GM18858 (cell line): ENCODE data around the gene PPFIA4.

Source experiments
- ATAC-seq: cut with Tn5 transposase; IDR thresholded peaks from one replicate; pipeline ENCODE4 v1.9.1; 2021; ENCODE audit not compliant: unreplicated experiment

Gene PPFIA4

GRCh38 chr1:203056012-203056411 lies 29.7 kb downstream of the PPFIA4 start:
- ATAC-seq: no peak

- ATAC-seq: no peak
These were observed 30.2 kb downstream of the PPFIA4 start for GRCh38 chr1:203056516-203056915.

- ATAC-seq: no peak
These were observed 31.8 kb downstream of the PPFIA4 start for GRCh38 chr1:203057911-203058675.

GRCh38 chr1:203058676-203058935 lies 32.3 kb downstream of the PPFIA4 start:
- ATAC-seq: no peak

GRCh38 chr1:203059485-203059884 lies 33.2 kb downstream of the PPFIA4 start:
- ATAC-seq: no peak

- ATAC-seq: no peak
These were observed 33.8 kb downstream of the PPFIA4 start for GRCh38 chr1:203060115-203060514.

GRCh38 chr1:203063287-203063686 lies 37.0 kb downstream of the PPFIA4 start:
- ATAC-seq: no peak

GRCh38 chr1:203065191-203065590 lies 38.9 kb downstream of the PPFIA4 start:
- no peak for ATAC-seq

- ATAC-seq: no peak
These were observed 39.7 kb downstream of the PPFIA4 start for GRCh38 chr1:203065986-203066385.

- no peak for ATAC-seq
These were observed 40.7 kb downstream of the PPFIA4 start for GRCh38 chr1:203066965-203067364.

GRCh38 chr1:203069030-203069747 lies 42.9 kb downstream of the PPFIA4 start:
- no peak for ATAC-seq

- ATAC-seq: no peak
These were observed 45.8 kb downstream of the PPFIA4 start for GRCh38 chr1:203072002-203072602.

- ATAC-seq: no peak
These were observed 46.6 kb downstream of the PPFIA4 start for GRCh38 chr1:203072911-203073310.

GRCh38 chr1:203073469-203073868 lies 47.2 kb downstream of the PPFIA4 start:
- ATAC-seq: no peak

GRCh38 chr1:203074610-203075009 lies 48.3 kb downstream of the PPFIA4 start:
- no peak for ATAC-seq

GRCh38 chr1:203075236-203076030 lies 49.1 kb downstream of the PPFIA4 start:
- ATAC-seq: no peak

GRCh38 chr1:203076031-203076511 lies 49.8 kb downstream of the PPFIA4 start:
- ATAC-seq: no peak

- ATAC-seq: no peak
These were observed 51.1 kb downstream of the PPFIA4 start for GRCh38 chr1:203077367-203077766.

- no peak for ATAC-seq
These were observed 51.7 kb downstream of the PPFIA4 start for GRCh38 chr1:203077956-203078355.

GRCh38 chr1:203078478-203078877 lies 52.2 kb downstream of the PPFIA4 start:
- ATAC-seq: no peak

GRCh38 chr1:203080456-203080855 lies 54.2 kb downstream of the PPFIA4 start:
- no peak for ATAC-seq
